ENCODE data around the gene COL25A1. TPM values are rescaled to one million over a fixed set of nuclear protein-coding genes. Genes with fewer than 3 reads are reported as not detected.

COL25A1 gene
- total and polyA plus RNA-seq, 2 experiments from 2014 or later = 0.25 TPM; not detected in 1

GRCh38 chr4:108766058-108766457, 536.4 kb downstream of the COL25A1 start:
- no peaks in the 10 kb centered on the region for H3K4me1 ChIP-seq (ENCODE audit: insufficient read depth)
- no peak overlapping the region for H3K9ac ChIP-seq
- H3K9me2 ChIP-seq (ENCODE audit: insufficient read depth) = no peaks in the 10 kb centered on the region
- no peaks in the 10 kb centered on the region for H3F3A ChIP-seq (ENCODE audit: insufficient read depth)
- peaks cover 21% of the 10 kb centered on the region for H3K27me3 ChIP-seq (replicated peaks; ENCODE audit: insufficient read depth)
- no peaks in the 10 kb centered on the region for H3K79me2 ChIP-seq (ENCODE audit: insufficient read depth)
- DNase-seq = no peak
- 59 to 88% methylated on average over 3 of the region's 3 CpGs for WGBS, 2 experiments (ENCODE audit: low coverage in 1 of 2, low lambda C conversion rate in 2 of 2, missing lambda C conversion rate in 2 of 2)
- no peaks in the 10 kb centered on the region for H3K36me3 ChIP-seq (ENCODE audit: low read depth)
- no peak overlapping the region for H3K27ac ChIP-seq
- H3K9me3 ChIP-seq (ENCODE audit: low read depth) = no peaks in the 10 kb centered on the region
- no peaks in the 10 kb centered on the region for H4K20me1 ChIP-seq (ENCODE audit: insufficient read depth)
- TF ChIP-seq EZH2phosphoT487 (IDR thresholded peaks at IDR 0.05; ENCODE audit: insufficient read depth, low read depth) (no peak), EZH2 (IDR thresholded peaks at IDR 0.05; ENCODE audit: insufficient read depth, poor library complexity, severe bottlenecking) (no peak)
- no peak overlapping the region for H3K4me3 ChIP-seq
- in situ Hi-C loops (cut with MboI) = no loop called here
- no peak overlapping the region for H3K4me2 ChIP-seq (ENCODE audit: unreplicated experiment)
- H2AFZ ChIP-seq = no peak overlapping the region

GRCh38 chr4:108763986-108764385, 538.5 kb downstream of the COL25A1 start:
- no peaks in the 10 kb centered on the region for H3K36me3 ChIP-seq (ENCODE audit: low read depth)
- H3K9me3 ChIP-seq (ENCODE audit: low read depth) = no peaks in the 10 kb centered on the region
- H3F3A ChIP-seq (ENCODE audit: insufficient read depth) = no peaks in the 10 kb centered on the region
- 96 to 98% methylated on average over 4 of the region's 4 CpGs for WGBS, 2 experiments (ENCODE audit: low coverage in 1 of 2, low lambda C conversion rate in 2 of 2, missing lambda C conversion rate in 2 of 2)
- in situ Hi-C loops (cut with MboI) = no loop called here
- H3K4me3 ChIP-seq = no peak overlapping the region
- no peak overlapping the region for H2AFZ ChIP-seq
- H3K4me2 ChIP-seq (ENCODE audit: unreplicated experiment) = no peak overlapping the region
- peaks cover 36% of the 10 kb centered on the region for H3K27me3 ChIP-seq (replicated peaks; ENCODE audit: insufficient read depth)
- no peaks in the 10 kb centered on the region for H4K20me1 ChIP-seq (ENCODE audit: insufficient read depth)
- no peaks in the 10 kb centered on the region for H3K79me2 ChIP-seq (ENCODE audit: insufficient read depth)
- DNase-seq = no peak
- no peaks in the 10 kb centered on the region for H3K9me2 ChIP-seq (ENCODE audit: insufficient read depth)
- TF ChIP-seq EZH2 (IDR thresholded peaks at IDR 0.05; ENCODE audit: insufficient read depth, poor library complexity, severe bottlenecking) = no peak
- TF ChIP-seq EZH2phosphoT487 (IDR thresholded peaks at IDR 0.05; ENCODE audit: insufficient read depth, low read depth) = no peak
- H3K4me1 ChIP-seq (ENCODE audit: insufficient read depth) = no peaks in the 10 kb centered on the region
- no peak overlapping the region for H3K9ac ChIP-seq
- H3K27ac ChIP-seq = no peak overlapping the region

GRCh38 chr4:108763226-108763593, 539.2 kb downstream of the COL25A1 start:
- Histone ChIP-seq H3K4me2 (ENCODE audit: unreplicated experiment) (peak overlapping the region; percentile 86), H3K9ac (no peak overlapping the region), H3K4me1 (ENCODE audit: insufficient read depth) (no peaks in the 10 kb centered on the region), H3K27me3 (replicated peaks; ENCODE audit: insufficient read depth) (peaks cover 36% of the 10 kb centered on the region), H3K9me2 (ENCODE audit: insufficient read depth) (no peaks in the 10 kb centered on the region), H3K4me3 (peak overlapping the region; percentile 71), H4K20me1 (ENCODE audit: insufficient read depth) (no peaks in the 10 kb centered on the region), H2AFZ (peak overlapping the region; percentile 80), H3K36me3 (ENCODE audit: low read depth) (no peaks in the 10 kb centered on the region), H3K9me3 (ENCODE audit: low read depth) (no peaks in the 10 kb centered on the region), H3K27ac (no peak overlapping the region), H3F3A (ENCODE audit: insufficient read depth) (no peaks in the 10 kb centered on the region), H3K79me2 (ENCODE audit: insufficient read depth) (no peaks in the 10 kb centered on the region)
- WGBS, 2 experiments (ENCODE audit: low coverage in 1 of 2, low lambda C conversion rate in 2 of 2, missing lambda C conversion rate in 2 of 2) = 21 to 24% methylated on average over 11 of the region's 11 CpGs
- in situ Hi-C loops (cut with MboI) = no loop called here
- TF ChIP-seq EZH2 (IDR thresholded peaks at IDR 0.05; ENCODE audit: insufficient read depth, poor library complexity, severe bottlenecking) = no peak
- TF ChIP-seq EZH2phosphoT487 (IDR thresholded peaks at IDR 0.05; ENCODE audit: insufficient read depth, low read depth) = no peak
- no peak for DNase-seq

DNA sequence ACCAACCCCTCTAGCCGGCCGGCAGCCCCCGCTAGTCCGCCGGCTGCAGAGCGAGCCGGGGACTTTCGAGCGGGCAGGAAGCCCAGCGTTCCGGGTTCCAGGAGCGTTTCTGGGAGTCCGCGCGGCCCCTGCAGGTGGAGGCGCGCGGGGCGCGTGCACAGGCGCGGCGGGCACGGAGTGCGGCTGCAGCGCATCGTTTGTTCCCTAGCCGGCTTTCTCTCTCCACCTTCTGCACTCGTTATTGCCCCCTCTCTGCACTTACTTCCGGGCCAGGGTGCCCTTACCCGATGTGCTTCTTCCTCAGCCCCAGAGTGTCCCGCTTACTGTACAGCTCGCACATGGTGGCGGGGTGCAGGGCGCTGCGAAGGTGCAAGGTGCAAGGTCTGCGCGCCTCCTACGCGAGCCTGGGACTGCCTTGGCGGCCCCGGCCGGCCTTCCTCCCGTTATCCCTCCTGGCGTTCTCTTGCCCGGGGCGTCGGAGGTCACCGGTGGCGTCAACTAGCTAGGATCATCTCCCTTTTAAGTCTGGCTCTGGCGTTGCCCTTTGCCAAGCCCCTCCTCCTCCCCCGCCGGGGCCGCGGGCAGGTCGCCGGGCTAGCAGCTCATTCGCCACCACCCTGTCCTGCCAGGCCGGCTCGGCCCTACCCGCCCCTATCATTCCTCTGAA, 539.8 kb downstream of the COL25A1 start, which contains the start of gene ETNPPL:
Gene ETNPPL, minus strand, starts transcription at position 495 of the 667 bp plus-strand sequence. Its CDS starts 155 bp downstream, at position 340.
- H3K36me3 ChIP-seq (ENCODE audit: low read depth) = no peaks in the 10 kb centered on the region
- H3K9me3 ChIP-seq (ENCODE audit: low read depth) = no peaks in the 10 kb centered on the region
- peaks cover 36% of the 10 kb centered on the region for H3K27me3 ChIP-seq (replicated peaks; ENCODE audit: insufficient read depth)
- no peaks in the 10 kb centered on the region for H3K79me2 ChIP-seq (ENCODE audit: insufficient read depth)
- H3K9me2 ChIP-seq (ENCODE audit: insufficient read depth) = no peaks in the 10 kb centered on the region
- peak within 1 kb of the TSS; percentile 80 for H2AFZ ChIP-seq
- WGBS, 2 experiments (ENCODE audit: low coverage in 1 of 2, low lambda C conversion rate in 2 of 2, missing lambda C conversion rate in 2 of 2) = 1 to 3% methylated on average over 60 to 61 of the region's 61 CpGs
- H4K20me1 ChIP-seq (ENCODE audit: insufficient read depth) = no peaks in the 10 kb centered on the region
- TF ChIP-seq EZH2phosphoT487 (IDR thresholded peaks at IDR 0.05; ENCODE audit: insufficient read depth, low read depth) = no peak
- TF ChIP-seq EZH2 (IDR thresholded peaks at IDR 0.05; ENCODE audit: insufficient read depth, poor library complexity, severe bottlenecking) = no peak
- peak within 1 kb of the TSS; percentile 71 for H3K4me3 ChIP-seq
- H3K4me1 ChIP-seq (ENCODE audit: insufficient read depth) = no peaks in the 10 kb centered on the region
- DNase-seq = peak; percentile 41
- in situ Hi-C loops (cut with MboI) = no loop called here
- H3F3A ChIP-seq (ENCODE audit: insufficient read depth) = no peaks in the 10 kb centered on the region
- H3K27ac ChIP-seq = no peak within 1 kb of the TSS
- H3K9ac ChIP-seq = no peak within 1 kb of the TSS; the same call in 1 of the 2 replicates
- H3K4me2 ChIP-seq (ENCODE audit: unreplicated experiment) = peak within 1 kb of the TSS; percentile 86

Other genes with a start within 250 kb of the COL25A1 start
- gene SEC24B, start 131.2 kb upstream of the COL25A1 start, total RNA-seq (2014; rRNA removed; shearing (Covaris generic)) = 25.0 and 26.6 TPM in 2 replicates
- gene SEC24B, start 131.2 kb upstream of the COL25A1 start, polyA plus RNA-seq (2016; fragmentation: Nextera tagmentation; extraction: Ambion mirVana) = 20.3 and 20.6 TPM in 2 replicates